MM.1S (cell line): ENCODE results near the gene ACAD9.

Experiments
- DNase-seq: peaks from one replicate; pipeline ENCODE4 v3.0.0-alpha.2; 2015
- H2AFZ ChIP-seq: fragments of 300-600 bp; sonication (generic); 2 replicates; pipeline ENCODE4 v1.6.0; 2016; ENCODE audit warnings: antibody characterized with exemption, low read length
- H3F3A ChIP-seq: fragments of 300-600 bp; sonication (generic); 2 replicates; pipeline ENCODE4 v1.6.1; 2016; ENCODE audit warnings: mild to moderate bottlenecking, antibody characterized with exemption, low read length, moderate library complexity, mixed read lengths; ENCODE audit not compliant: insufficient read depth
- H3K27ac ChIP-seq: fragments of 300-600 bp; sonication (generic); 2 replicates; pipeline ENCODE4 v1.5.1; 2016; ENCODE audit warnings: mild to moderate bottlenecking, low read length
- H3K27me3 ChIP-seq: fragments of 300-600 bp; sonication (generic); replicated peaks from 2 replicates; pipeline ENCODE4 v1.6.0; 2016; ENCODE audit warnings: low read length; ENCODE audit not compliant: insufficient read depth
- H3K36me3 ChIP-seq: fragments of 300-600 bp; sonication (generic); replicated peaks from 2 replicates; pipeline ENCODE4 v1.6.1; 2016; ENCODE audit warnings: mild to moderate bottlenecking, low read length, mixed read lengths; ENCODE audit not compliant: insufficient read depth
- H3K4me1 ChIP-seq: fragments of 300-600 bp; sonication (generic); 2 replicates; pipeline ENCODE4 v1.6.1; 2016; ENCODE audit warnings: low read length, mixed read lengths
- H3K4me2 ChIP-seq: fragments of 300-600 bp; sonication (generic); 2 replicates; pipeline ENCODE4 v1.6.0; 2016; ENCODE audit warnings: low read depth, low read length
- H3K4me3 ChIP-seq: fragments of 300-600 bp; sonication (generic); 2 replicates; pipeline ENCODE4 v1.5.1; 2016; ENCODE audit warnings: low read length, mixed read lengths
- H3K79me2 ChIP-seq: fragments of 300-600 bp; sonication (generic); 2 replicates; pipeline ENCODE4 v1.6.1; 2016; ENCODE audit warnings: mixed run types, low read length, mixed read lengths
- H3K9ac ChIP-seq: fragments of 300-600 bp; sonication (generic); 2 replicates; pipeline ENCODE4 v1.6.1; 2016; ENCODE audit warnings: low read length, mixed read lengths
- H3K9me2 ChIP-seq: fragments of 300-600 bp; sonication (generic); replicated peaks from 2 replicates; pipeline ENCODE4 v1.6.1; 2016; ENCODE audit warnings: mild to moderate bottlenecking, low read length, mixed read lengths; ENCODE audit not compliant: insufficient read depth
- H3K9me3 ChIP-seq: fragments of 300-600 bp; sonication (generic); replicated peaks from 2 replicates; pipeline ENCODE4 v1.6.1; 2016; ENCODE audit warnings: mild to moderate bottlenecking, low read length, mixed read lengths; ENCODE audit not compliant: insufficient read depth
- H4K20me1 ChIP-seq: fragments of 300-600 bp; sonication (generic); 2 replicates; pipeline ENCODE4 v1.6.1; 2016; ENCODE audit warnings: mild to moderate bottlenecking, low read length, moderate library complexity, mixed read lengths; ENCODE audit not compliant: insufficient read depth
- CTCF ChIP-seq: fragments of 300-600 bp; sonication (generic); IDR thresholded peaks from 2 replicates; pipeline ENCODE4 v1.5.1; 2016; ENCODE audit warnings: antibody characterized with exemption, low read length, mixed read lengths
- EZH2 ChIP-seq: fragments of 300-600 bp; sonication (generic); optimal IDR thresholded peaks from 2 replicates; pipeline ENCODE3; 2017; ENCODE audit warnings: low read depth, mild to moderate bottlenecking, antibody characterized with exemption, low read length, mixed read lengths
- EZH2phosphoT487 ChIP-seq: fragments of 300-600 bp; sonication (generic); IDR thresholded peaks from 2 replicates; pipeline ENCODE4 v1.6.1; 2018; ENCODE audit warnings: antibody characterized with exemption, low read length

The ACAD9 gene

GRCh38 chr3:128932516-128933212 is 53.2 kb downstream of the ACAD9 start:
- no peak for DNase-seq
- H3K9me2 ChIP-seq = no peaks in the 10 kb centered on the region
- H3K79me2 ChIP-seq = no peaks in the 10 kb centered on the region
- no peak overlapping the region for H3K4me2 ChIP-seq
- H3K9ac ChIP-seq = no peak overlapping the region
- H3F3A ChIP-seq = no peaks in the 10 kb centered on the region
- no peak overlapping the region for H3K4me3 ChIP-seq
- H3K27ac ChIP-seq = no peak overlapping the region
- no peak for TF ChIP-seq EZH2
- no peak for TF ChIP-seq CTCF
- TF ChIP-seq EZH2phosphoT487 = no peak
- H4K20me1 ChIP-seq = no peaks in the 10 kb centered on the region
- H3K36me3 ChIP-seq = no peaks in the 10 kb centered on the region
- H3K4me1 ChIP-seq = no peaks in the 10 kb centered on the region
- H3K27me3 ChIP-seq = peaks cover 12% of the 10 kb centered on the region
- H2AFZ ChIP-seq = no peak overlapping the region
- H3K9me3 ChIP-seq = no peaks in the 10 kb centered on the region

GRCh38 chr3:128933213-128933921 is 53.9 kb downstream of the ACAD9 start:
- H3K9me2 ChIP-seq = no peaks in the 10 kb centered on the region
- no peak overlapping the region for H2AFZ ChIP-seq
- no peaks in the 10 kb centered on the region for H4K20me1 ChIP-seq
- no peak for TF ChIP-seq CTCF
- no peaks in the 10 kb centered on the region for H3K9me3 ChIP-seq
- no peaks in the 10 kb centered on the region for H3F3A ChIP-seq
- no peak overlapping the region for H3K27ac ChIP-seq
- no peak overlapping the region for H3K4me3 ChIP-seq
- no peak overlapping the region for H3K9ac ChIP-seq
- H3K36me3 ChIP-seq = no peaks in the 10 kb centered on the region
- H3K4me1 ChIP-seq = no peaks in the 10 kb centered on the region
- H3K4me2 ChIP-seq = no peak overlapping the region
- H3K79me2 ChIP-seq = no peaks in the 10 kb centered on the region
- peaks cover 12% of the 10 kb centered on the region for H3K27me3 ChIP-seq
- DNase-seq = no peak

- H3K36me3 ChIP-seq = no peaks in the 10 kb centered on the region
- H3K27ac ChIP-seq = no peak overlapping the region
- H4K20me1 ChIP-seq = no peaks in the 10 kb centered on the region
- no peak overlapping the region for H3K4me3 ChIP-seq
- no peaks in the 10 kb centered on the region for H3K9me3 ChIP-seq
- H3F3A ChIP-seq = no peaks in the 10 kb centered on the region
- DNase-seq = no peak
- no peak overlapping the region for H3K4me2 ChIP-seq
- no peak for TF ChIP-seq CTCF
- TF ChIP-seq EZH2phosphoT487 = no peak
- no peak for TF ChIP-seq EZH2
- H3K79me2 ChIP-seq = no peaks in the 10 kb centered on the region
- H3K9ac ChIP-seq = no peak overlapping the region
- H2AFZ ChIP-seq = no peak overlapping the region
- H3K27me3 ChIP-seq = peaks cover 12% of the 10 kb centered on the region
- no peaks in the 10 kb centered on the region for H3K9me2 ChIP-seq
- no peaks in the 10 kb centered on the region for H3K4me1 ChIP-seq
Observed at GRCh38 chr3:128933922-128934253, 54.5 kb downstream of the ACAD9 start.
